GM12872 (cell line): ENCODE results near the gene NR2C2AP.

ENCODE experiments used
- CTCF ChIP-seq: IDR thresholded peaks from 3 replicates; pipeline ENCODE4 v1.5.1; 2011; ENCODE audit warnings: low read depth, mild to moderate bottlenecking, low read length, moderate library complexity; ENCODE audit not compliant: insufficient read depth

NR2C2AP gene

GRCh38 chr19:19151418-19151817 lies 51.8 kb downstream of the NR2C2AP start:
- TF ChIP-seq CTCF = no peak
